Measurements from ENCODE around the gene ETNK2. TPM values are rescaled to one million over a fixed set of nuclear protein-coding genes. Genes with fewer than 3 reads are reported as not detected.
"Not testable (repeated sequence)": the region's sequence is repeated elsewhere in the genome, so short reads cannot be mapped to it uniquely, and the experiment has no call there.

Gene ETNK2
- total RNA-seq, 4 donors from 2014 or later, result 0.35 to 9.7 (median 5.7) TPM; not detected in 1

- no peaks in the 10 kb centered on the region for H3K27me3 ChIP-seq
- H3K4me1 ChIP-seq, result peaks cover 0 to 44% (median 2%) of the 10 kb centered on the region in 4 donors
- H3K36me3 ChIP-seq, result no peaks in the 10 kb centered on the region
- peak overlapping the region in 1 of 4 donors; percentile 67 for H3K27ac ChIP-seq
- no peak for DNase-seq
- H3K9me3 ChIP-seq, result no peaks in the 10 kb centered on the region
- no peak overlapping the region for H3K4me3 ChIP-seq
- TF ChIP-seq, protein P1, sequence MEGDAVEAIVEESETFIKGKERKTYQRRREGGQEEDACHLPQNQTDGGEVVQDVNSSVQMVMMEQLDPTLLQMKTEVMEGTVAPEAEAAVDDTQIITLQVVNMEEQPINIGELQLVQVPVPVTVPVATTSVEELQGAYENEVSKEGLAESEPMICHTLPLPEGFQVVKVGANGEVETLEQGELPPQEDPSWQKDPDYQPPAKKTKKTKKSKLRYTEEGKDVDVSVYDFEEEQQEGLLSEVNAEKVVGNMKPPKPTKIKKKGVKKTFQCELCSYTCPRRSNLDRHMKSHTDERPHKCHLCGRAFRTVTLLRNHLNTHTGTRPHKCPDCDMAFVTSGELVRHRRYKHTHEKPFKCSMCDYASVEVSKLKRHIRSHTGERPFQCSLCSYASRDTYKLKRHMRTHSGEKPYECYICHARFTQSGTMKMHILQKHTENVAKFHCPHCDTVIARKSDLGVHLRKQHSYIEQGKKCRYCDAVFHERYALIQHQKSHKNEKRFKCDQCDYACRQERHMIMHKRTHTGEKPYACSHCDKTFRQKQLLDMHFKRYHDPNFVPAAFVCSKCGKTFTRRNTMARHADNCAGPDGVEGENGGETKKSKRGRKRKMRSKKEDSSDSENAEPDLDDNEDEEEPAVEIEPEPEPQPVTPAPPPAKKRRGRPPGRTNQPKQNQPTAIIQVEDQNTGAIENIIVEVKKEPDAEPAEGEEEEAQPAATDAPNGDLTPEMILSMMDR (IDR thresholded peaks at IDR 0.05), result no peak
- TF ChIP-seq POLR2A (IDR thresholded peaks at IDR 0.05), result no peak
Measured at GRCh38 chr1:204105131-204105515, 46.7 kb downstream of the ETNK2 start.

DNA sequence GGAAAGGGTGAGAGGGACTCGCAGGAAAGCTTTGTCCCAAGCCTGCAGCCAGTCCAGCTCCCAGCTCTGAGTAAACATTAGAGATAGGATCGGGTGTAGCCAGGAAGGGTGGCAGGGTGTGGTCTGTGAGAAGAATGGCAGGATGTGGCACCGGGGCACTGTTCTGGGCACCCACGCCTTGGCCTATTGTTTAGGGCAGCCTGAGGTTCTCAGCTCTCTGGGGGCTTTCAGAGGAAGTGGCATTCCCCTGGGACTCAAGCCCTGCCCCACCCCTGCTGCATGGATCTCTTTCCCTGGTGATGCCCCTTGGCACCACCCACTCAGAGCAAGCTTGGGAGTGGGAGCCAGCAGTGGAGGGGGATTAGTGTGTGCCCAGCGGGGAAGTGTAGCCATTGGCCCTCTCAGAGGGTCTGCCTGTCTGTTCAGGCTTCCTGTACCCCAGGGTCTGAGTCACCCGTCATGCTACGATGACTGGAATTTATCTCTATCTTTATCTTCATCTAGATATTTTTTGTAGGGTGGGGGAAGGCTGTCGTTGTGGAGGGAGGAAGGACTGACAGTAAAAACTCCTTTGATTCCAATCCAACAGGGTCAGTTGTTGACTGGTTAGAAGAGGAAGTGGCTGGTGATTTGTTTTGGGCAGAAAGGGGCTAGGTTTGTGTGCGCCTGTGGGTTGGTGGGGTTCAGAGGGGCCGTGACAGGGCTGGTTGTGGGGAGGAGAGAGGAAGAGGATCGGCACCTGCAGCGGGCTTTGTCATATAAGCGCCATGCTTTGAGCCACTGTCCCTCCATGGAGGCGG lies 47.3 kb downstream of the ETNK2 start:
- TF ChIP-seq, protein P1 (IDR thresholded peaks at IDR 0.05), result no peak
- no peak for TF ChIP-seq POLR2A (IDR thresholded peaks at IDR 0.05)
- Histone ChIP-seq H3K4me3 (no peak overlapping the region), H3K4me1 (peaks cover 0 to 48% (median 2%) of the 10 kb centered on the region in 4 donors), H3K9me3 (no peaks in the 10 kb centered on the region), H3K27ac (peak overlapping the region in 2 of 4 donors; percentile 62 to 67), H3K27me3 (no peaks in the 10 kb centered on the region), H3K36me3 (no peaks in the 10 kb centered on the region)
- peak in 1 of 3 donors; percentile 63 for DNase-seq

DNA sequence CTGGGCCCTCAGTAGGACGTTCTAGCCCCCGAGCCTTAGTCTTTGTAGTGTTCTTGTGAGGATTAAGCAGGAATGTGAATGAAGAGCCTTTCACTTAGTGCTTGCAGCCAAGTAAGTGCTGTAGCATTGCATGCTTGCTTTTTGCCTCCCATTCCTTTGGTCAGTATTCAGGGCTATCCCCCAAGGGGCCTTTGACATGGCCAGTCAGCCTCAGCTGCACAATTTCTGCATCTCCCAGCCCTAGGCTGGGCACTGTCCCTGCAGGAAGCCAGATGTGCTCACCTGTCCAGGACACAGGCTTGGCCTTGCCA lies 48.5 kb downstream of the ETNK2 start:
- DNase-seq, result no peak
- Histone ChIP-seq H3K4me1 (peaks cover 0 to 46% (median 2%) of the 10 kb centered on the region in 4 donors), H3K36me3 (no peaks in the 10 kb centered on the region), H3K9me3 (no peaks in the 10 kb centered on the region), H3K27me3 (no peaks in the 10 kb centered on the region), H3K27ac (peak overlapping the region in 2 of 4 donors; percentile 62 to 67), H3K4me3 (no peak overlapping the region)
- TF ChIP-seq POLR2A (IDR thresholded peaks at IDR 0.05), result no peak
- TF ChIP-seq, protein P1 (IDR thresholded peaks at IDR 0.05), result no peak

DNA sequence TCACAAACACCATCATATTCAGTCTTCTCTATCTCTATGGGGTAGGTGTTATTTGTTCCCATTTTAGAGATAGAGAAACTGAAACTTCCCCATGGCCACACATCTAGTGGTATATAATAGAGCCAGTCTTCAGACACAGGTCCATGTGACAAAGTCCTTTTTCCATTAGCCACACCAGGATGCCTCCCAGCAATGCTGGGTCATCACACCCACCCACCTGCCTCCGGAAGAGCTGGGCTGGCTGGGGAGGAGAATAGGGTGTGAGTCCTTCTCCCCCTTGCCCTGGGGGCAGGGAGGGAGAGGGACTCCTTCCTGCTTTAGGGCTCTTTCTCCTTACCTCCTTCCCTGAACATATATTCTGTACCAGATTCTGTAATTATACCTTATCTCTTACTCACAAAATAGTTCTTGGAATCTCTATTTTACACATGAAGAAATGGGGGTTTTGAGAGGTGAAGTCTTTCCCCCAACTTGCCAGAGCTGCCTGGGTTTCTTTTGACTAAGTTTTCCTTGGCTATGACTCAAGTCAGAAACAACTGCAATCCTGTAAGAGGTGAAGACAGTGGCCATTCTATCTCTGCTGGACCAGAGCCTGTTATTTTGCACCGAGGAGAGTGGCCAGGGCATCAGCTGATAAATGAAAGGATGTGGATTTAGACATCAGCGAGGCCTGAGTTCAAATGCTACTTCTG lies 49.0 kb downstream of the ETNK2 start:
- H3K36me3 ChIP-seq, result no peaks in the 10 kb centered on the region
- no peak overlapping the region for H3K4me3 ChIP-seq
- TF ChIP-seq, protein P1 (IDR thresholded peaks at IDR 0.05), result no peak
- no peak for TF ChIP-seq POLR2A (IDR thresholded peaks at IDR 0.05)
- H3K4me1 ChIP-seq, result peaks cover 0 to 42% (median 2%) of the 10 kb centered on the region in 4 donors
- no peaks in the 10 kb centered on the region for H3K9me3 ChIP-seq
- DNase-seq, result peak in 1 of 3 donors; percentile 54
- no peaks in the 10 kb centered on the region for H3K27me3 ChIP-seq
- H3K27ac ChIP-seq, result peak overlapping the region in 2 of 4 donors; percentile 48 to 67

DNA sequence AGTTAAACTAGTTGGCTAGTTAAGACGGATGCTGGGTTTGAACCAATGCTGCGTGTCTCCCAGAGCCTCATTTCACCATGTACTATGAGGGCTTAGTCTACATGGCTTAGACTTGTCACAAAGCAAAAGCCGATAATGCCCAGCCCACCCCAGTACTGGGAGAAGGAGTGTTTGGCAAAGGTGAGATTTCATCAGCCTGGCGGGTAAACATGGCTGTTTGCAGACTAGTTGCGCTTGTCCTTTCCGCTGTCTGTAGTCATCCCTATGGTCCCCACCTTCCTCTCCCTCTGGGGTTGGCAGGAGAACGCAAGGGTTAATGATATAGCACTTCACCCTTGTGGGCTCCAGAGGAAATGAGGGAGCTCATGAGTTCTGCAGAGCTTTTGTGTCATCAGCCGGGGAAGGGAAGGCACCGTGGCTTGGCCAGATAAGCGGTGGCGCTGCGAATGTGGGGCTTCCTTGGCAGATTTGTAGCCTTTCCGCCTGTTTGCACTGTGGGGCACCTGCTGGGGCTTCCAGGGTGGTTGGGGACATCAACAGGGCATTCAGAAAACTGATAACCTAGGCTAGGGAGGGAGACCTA lies 49.7 kb downstream of the ETNK2 start:
- no peaks in the 10 kb centered on the region for H3K27me3 ChIP-seq
- no peak overlapping the region for H3K4me3 ChIP-seq
- H3K9me3 ChIP-seq, result no peaks in the 10 kb centered on the region
- peak overlapping the region in 2 of 4 donors; percentile 48 to 67 for H3K27ac ChIP-seq
- H3K4me1 ChIP-seq, result peaks cover 0 to 42% (median 2%) of the 10 kb centered on the region in 4 donors
- H3K36me3 ChIP-seq, result no peaks in the 10 kb centered on the region
- TF ChIP-seq, protein P1 (IDR thresholded peaks at IDR 0.05), result no peak
- TF ChIP-seq POLR2A (IDR thresholded peaks at IDR 0.05), result no peak
- peak in 1 of 3 donors; percentile 32 for DNase-seq

- not testable (repeated sequence) for H3K4me3 ChIP-seq, H3K27ac ChIP-seq, H3K27me3 ChIP-seq, H3K9me3 ChIP-seq, H3K36me3 ChIP-seq, DNase-seq
- H3K4me1 ChIP-seq, result peaks cover 0 to 49% (median 2%) of the 10 kb centered on the region in 4 donors
Measured at GRCh38 chr1:204099754-204100153, 52.1 kb downstream of the ETNK2 start.

Data from Peyer's patch (tissue), 4 donors.